GM19438 (cell line): ENCODE data around the gene ARHGAP33.
"Not testable (repeated sequence)": the region's sequence is repeated elsewhere in the genome, so short reads cannot be mapped to it uniquely, and the experiment has no call there.

ENCODE experiments used
- ATAC-seq: cut with Tn5 transposase; IDR thresholded peaks from one replicate; pipeline ENCODE4 v1.9.1; 2021; ENCODE audit warnings: low read depth; ENCODE audit not compliant: unreplicated experiment

Gene ARHGAP33

GRCh38 chr19:35824150-35824549, 48.8 kb downstream of the ARHGAP33 start:
- no peak for ATAC-seq

GRCh38 chr19:35828692-35829301, 53.4 kb downstream of the ARHGAP33 start:
- no peak for ATAC-seq

GRCh38 chr19:35830986-35831385, 55.6 kb downstream of the ARHGAP33 start:
- no peak for ATAC-seq

- no peak for ATAC-seq
Measured at GRCh38 chr19:35832054-35832453, 56.7 kb downstream of the ARHGAP33 start.

- no peak for ATAC-seq
Measured at GRCh38 chr19:35833972-35834371, 58.6 kb downstream of the ARHGAP33 start.

GRCh38 chr19:35836096-35836495, 60.7 kb downstream of the ARHGAP33 start:
- ATAC-seq, result not testable (repeated sequence)
